Panc1 (cell line): ENCODE results near the gene ARFGAP1. TPM values are rescaled to one million over a fixed set of nuclear protein-coding genes. Genes with fewer than 3 reads are reported as not detected.

ENCODE experiments used
- ATAC-seq: fragments of 200-7000 bp; cut with Tn5 transposase; 2 replicates; pipeline ENCODE4 v1.9.1; 2020; ENCODE audit warnings: mild to moderate bottlenecking, moderate library complexity
- BruUV-seq: library from RNA; stranded (reverse); fragments of 400-500 nt; replicated peaks from 2 replicates; lab custom pipeline; 2021; lab: Mats Ljungman, UMichigan
- CTCF ChIA-PET: fragments of 300-600 bp; sonication (Branson Sonifier 250); formaldehyde crosslinking; loops from one replicate; lab custom pipeline; 2022; ENCODE audit warnings: antibody characterized with exemption; lab: Charles Lee
- POLR2A ChIA-PET: fragments of 300-600 bp; sonication (Branson Sonifier 250); formaldehyde crosslinking; loops from one replicate; lab custom pipeline; 2022; ENCODE audit warnings: antibody characterized with exemption; lab: Charles Lee
- DNase-seq: peaks from one replicate; pipeline ENCODE4 v3.0.0-alpha.2; 2010; ENCODE audit warnings: low read depth, low spot score
- H3K27ac ChIP-seq: 2 replicates; pipeline ENCODE4 v1.5.1; 2011; ENCODE audit warnings: mild to moderate bottlenecking, low read length, inconsistent platforms
- H3K27me3 ChIP-seq: fragments of 200-500 bp; sonication (Bioruptor generic); 2 replicates; pipeline ENCODE4 v1.6.0; 2014; ENCODE audit warnings: low read length, inconsistent platforms; ENCODE audit not compliant: control insufficient read depth, insufficient read depth
- H3K36me3 ChIP-seq: fragments of 200-500 bp; sonication (Bioruptor generic); 2 replicates; pipeline ENCODE4 v1.5.1; 2014; ENCODE audit warnings: inconsistent platforms, mild to moderate bottlenecking, low read length, moderate library complexity; ENCODE audit not compliant: control insufficient read depth, insufficient read depth
- H3K4me1 ChIP-seq: 2 replicates; pipeline ENCODE4 v1.5.1; 2011; ENCODE audit warnings: inconsistent platforms, mild to moderate bottlenecking, low read length, moderate library complexity; ENCODE audit not compliant: control insufficient read depth, insufficient read depth
- H3K4me3 ChIP-seq, 2 experiments: 2 replicates each; pipeline ENCODE4 v1.5.1; 2011 to 2012; ENCODE audit warnings: low read depth in 2 of 2, low read length in 2 of 2, mild to moderate bottlenecking in 2 of 2, inconsistent platforms in 1 of 2, moderate library complexity in 1 of 2
- H3K9me3 ChIP-seq: fragments of 200-500 bp; sonication (Bioruptor generic); 2 replicates; pipeline ENCODE4 v1.5.1; 2014; ENCODE audit warnings: low read depth, mild to moderate bottlenecking, inconsistent platforms, low read length, moderate library complexity; ENCODE audit not compliant: control insufficient read depth, insufficient read depth
- CTCF ChIP-seq: fragments of 450-650 bp; IDR thresholded peaks from 2 replicates; pipeline ENCODE4 v1.5.1; 2017; ENCODE audit warnings: mild to moderate bottlenecking
- POLR2AphosphoS5 ChIP-seq: IDR thresholded peaks from 2 replicates; pipeline ENCODE4 v1.6.1; 2012; ENCODE audit warnings: mild to moderate bottlenecking, low read depth, low read length, moderate library complexity
- REST ChIP-seq, 2 experiments: IDR thresholded peaks; 2 replicates each; pipeline ENCODE4 v1.6.1; 2011 to 2012; ENCODE audit warnings: low read depth in 2 of 2, control low read depth in 1 of 2, low read length in 1 of 2, mild to moderate bottlenecking in 1 of 2, moderate library complexity in 1 of 2; ENCODE audit not compliant: insufficient read depth in 1 of 2
- SIN3A ChIP-seq: IDR thresholded peaks from 2 replicates; pipeline ENCODE4 v1.6.1; 2012; ENCODE audit warnings: low read depth, mild to moderate bottlenecking, low read length, moderate library complexity, borderline replicate concordance; ENCODE audit not compliant: insufficient read depth
- TCF7L2 ChIP-seq: IDR thresholded peaks from 2 replicates; pipeline ENCODE4 v1.6.1; 2011; ENCODE audit warnings: mild to moderate bottlenecking, low read depth, low read length, inconsistent platforms
- in situ Hi-C: cut with HindIII; loops from 2 replicates; pipeline ENCODE4 v1.10.0; 2016; ENCODE audit warnings: low sequenced_read_pairs, low pct_unique_long_range_greater_than_20kb
- intact Hi-C: fragments of 100-400 bp; cut with micrococcal nuclease; formaldehyde crosslinking; loops from one replicate; pipeline ENCODE4 v1.10.0; 2022; ENCODE audit not compliant: unreplicated experiment
- total RNA-seq: library from RNA; stranded (reverse); gene quantifications from one replicate; pipeline ENCODE4 v1.2.1, GENCODE V29; 2021; ENCODE audit not compliant: unreplicated experiment

Gene ARFGAP1
- total RNA-seq, 1 experiment from 2014 or later = 110 TPM

DNA sequence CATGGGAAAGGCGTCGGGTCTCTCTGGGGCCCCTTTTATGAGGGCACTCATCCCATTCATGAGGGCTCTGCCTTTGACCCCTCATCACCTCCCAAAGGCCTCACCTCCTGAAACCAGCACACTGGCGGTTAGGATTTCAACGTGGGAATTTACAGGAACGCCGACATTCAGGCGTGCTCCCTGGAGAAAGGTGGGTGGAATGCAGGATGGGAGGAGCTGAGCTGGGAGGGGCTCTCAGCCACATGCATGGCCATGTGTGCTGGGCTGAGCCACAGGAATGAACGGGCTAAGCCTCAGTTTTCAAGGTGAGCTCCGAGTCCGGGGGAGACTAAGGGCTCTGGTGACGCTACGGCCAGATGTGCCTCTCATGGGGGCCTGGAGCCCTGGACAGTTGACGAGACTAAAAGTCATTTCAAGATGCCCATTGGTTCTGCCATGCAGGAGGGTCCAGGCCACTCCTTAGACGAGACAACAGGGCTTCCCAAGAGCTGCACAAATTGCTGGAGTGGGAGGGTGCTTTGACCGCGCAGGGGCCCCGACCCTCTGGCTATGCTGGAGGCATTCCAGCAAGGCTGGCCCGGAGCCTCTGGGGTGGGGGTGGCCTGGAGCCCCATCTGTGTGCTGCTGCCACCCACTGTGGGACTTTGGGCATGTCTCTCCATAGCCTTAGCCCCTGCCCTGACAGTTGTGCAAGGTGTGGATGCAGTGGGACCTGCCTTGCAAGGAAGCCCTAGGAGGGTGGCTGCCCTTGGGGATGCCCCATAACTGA is 3.8 kb upstream of the ARFGAP1 start:
- Histone ChIP-seq H3K9me3 (no peaks in the 10 kb centered on the region), H3K4me3 (no peak overlapping the region), H3K27me3 (no peaks in the 10 kb centered on the region), H3K36me3 (no peaks in the 10 kb centered on the region; the same call in 1 of the 2 replicates), H3K4me1 (peaks cover 6% of the 10 kb centered on the region; the same call in 1 of the 2 replicates), H3K27ac (no peak overlapping the region)
- TF ChIP-seq TCF7L2 = no peak
- TF ChIP-seq CTCF = no peak
- no peak for TF ChIP-seq SIN3A
- TF ChIP-seq POLR2AphosphoS5 = no peak
- TF ChIP-seq REST (IDR thresholded peaks at IDR 0.05; ENCODE audit: insufficient read depth in 1 of 2, low read depth in 2 of 2, low read length in 1 of 2) = no peak
- intact Hi-C loops (no loop called here), in situ Hi-C loops (no loop called here)
- DNase-seq (no peak), ATAC-seq (no peak)
- ChIA-PET CTCF (no interaction called here), POLR2A (no interaction called here)
- BruUV-seq = no TSS peak

DNA sequence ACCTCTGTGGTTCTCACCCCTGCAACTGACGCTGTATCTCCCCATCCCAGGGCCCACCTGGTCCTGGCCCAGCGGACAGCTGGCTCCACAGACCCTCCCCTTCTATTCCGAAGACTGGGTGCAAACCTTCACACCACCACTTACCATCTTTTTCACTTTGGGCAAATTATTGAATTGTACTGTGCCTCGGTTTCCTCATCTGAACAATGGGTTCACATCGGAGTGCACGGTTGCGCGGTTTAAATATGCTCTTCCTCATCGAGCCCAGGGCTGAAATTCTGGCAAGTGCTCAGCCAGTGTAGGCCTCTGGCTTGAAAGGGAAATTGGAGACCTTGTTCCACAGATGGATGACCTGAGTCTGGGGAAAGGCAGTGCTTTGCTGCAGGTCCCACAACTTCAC is 2.9 kb upstream of the ARFGAP1 start:
- TF ChIP-seq POLR2AphosphoS5 (no peak), REST (IDR thresholded peaks at IDR 0.05; ENCODE audit: insufficient read depth in 1 of 2, low read depth in 2 of 2, low read length in 1 of 2) (no peak), TCF7L2 (no peak), CTCF (no peak)
- Histone ChIP-seq H3K4me3 (no peak overlapping the region), H3K9me3 (no peaks in the 10 kb centered on the region), H3K36me3 (no peaks in the 10 kb centered on the region; the same call in 1 of the 2 replicates), H3K27ac (no peak overlapping the region), H3K4me1 (peaks cover 13% of the 10 kb centered on the region), H3K27me3 (no peaks in the 10 kb centered on the region)
- no TSS peak for BruUV-seq
- ATAC-seq (no peak), DNase-seq (no peak)
- intact Hi-C loops = no loop called here
- ChIA-PET CTCF (no interaction called here), POLR2A (no interaction called here)
- in situ Hi-C loops = no loop called here
